NCI-H69 (cell line): ENCODE data around the gene KCNH1.
A peak's percentile ranks its signal among the peaks of the same experiment; 100 is the strongest.

Experiments used
- DNase-seq: peaks from one replicate; lab custom pipeline; 2025; lab: John Stamatoyannopoulos, UW

The KCNH1 gene

GRCh38 chr1:210646258-210646616 is 487.7 kb downstream of the KCNH1 start:
- DNase-seq = no peak

DNA sequence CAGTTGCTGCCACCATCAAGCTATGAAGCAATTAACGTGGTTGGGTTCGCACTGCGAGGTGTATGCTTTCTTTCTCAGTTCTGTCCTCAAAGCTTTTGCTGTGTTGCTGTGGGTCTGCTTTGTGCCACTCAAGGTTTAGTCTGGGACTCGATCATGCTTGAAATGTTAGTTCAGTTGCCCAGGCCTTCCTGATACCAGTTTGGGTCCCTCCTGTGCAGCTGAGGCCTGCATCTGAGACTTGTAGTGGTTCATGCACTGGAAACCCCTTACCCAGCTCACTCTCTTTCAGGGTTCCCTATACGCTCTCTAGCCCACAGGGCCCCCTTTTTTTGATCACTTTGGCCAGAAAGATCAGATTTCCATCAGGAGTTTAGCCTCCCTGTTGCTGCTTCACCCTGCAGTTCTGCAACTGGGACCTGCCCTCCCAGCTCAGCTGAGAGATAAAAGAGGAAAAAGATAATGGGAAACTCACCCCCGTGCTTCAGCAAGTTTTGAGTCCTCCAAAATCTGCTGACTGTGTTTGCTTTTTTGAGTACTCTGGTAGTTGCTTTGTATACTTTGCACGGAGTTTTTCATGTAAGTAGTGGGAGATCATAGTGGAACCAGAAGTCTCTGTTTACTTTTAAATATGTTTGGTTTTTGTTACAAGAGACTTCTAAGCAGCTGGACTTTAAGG is 488.2 kb downstream of the KCNH1 start:
- DNase-seq = no peak

DNA sequence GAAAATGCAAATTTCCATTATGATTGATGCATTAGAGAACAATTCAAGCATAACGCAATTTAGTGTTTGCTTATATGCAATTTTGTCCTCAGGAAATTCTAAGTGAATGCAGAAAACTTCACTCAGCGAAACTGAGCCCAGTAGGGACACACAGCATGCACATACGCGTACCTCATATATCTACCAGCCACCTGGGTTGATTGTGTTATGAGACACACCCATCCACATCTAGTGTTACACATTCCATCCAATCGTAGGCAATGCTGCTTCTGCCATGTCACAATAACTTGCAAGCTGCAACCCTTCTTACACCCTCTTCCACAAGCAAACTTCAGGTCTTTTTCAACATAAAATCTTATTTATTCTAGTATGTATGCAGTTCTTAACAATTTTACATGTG is 492.4 kb downstream of the KCNH1 start:
- peak; percentile 72 for DNase-seq

DNA sequence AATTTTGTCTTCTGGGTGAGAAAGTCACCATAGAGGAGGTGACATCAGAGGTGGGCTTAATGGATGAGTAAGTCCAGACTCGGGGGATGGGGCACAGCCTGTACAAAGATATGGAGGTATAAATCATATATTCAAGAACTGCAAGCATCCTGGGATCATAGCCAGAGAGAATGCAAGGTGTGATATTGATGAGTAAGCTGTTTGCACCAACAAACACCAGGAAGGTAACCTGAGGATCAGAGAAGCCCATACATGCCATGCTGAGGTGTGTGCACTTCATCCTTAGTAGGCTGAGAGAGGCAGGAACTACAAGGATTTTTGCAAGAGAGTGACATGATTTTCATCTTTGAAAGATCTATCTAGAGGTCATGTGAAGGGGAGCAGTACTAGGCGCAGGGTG is 498.8 kb downstream of the KCNH1 start:
- no peak for DNase-seq

GRCh38 chr1:210633636-210634035 is 500.3 kb downstream of the KCNH1 start:
- DNase-seq = peak; percentile 21

- no peak for DNase-seq
These were observed 500.8 kb downstream of the KCNH1 start for GRCh38 chr1:210633140-210633539.

DNA sequence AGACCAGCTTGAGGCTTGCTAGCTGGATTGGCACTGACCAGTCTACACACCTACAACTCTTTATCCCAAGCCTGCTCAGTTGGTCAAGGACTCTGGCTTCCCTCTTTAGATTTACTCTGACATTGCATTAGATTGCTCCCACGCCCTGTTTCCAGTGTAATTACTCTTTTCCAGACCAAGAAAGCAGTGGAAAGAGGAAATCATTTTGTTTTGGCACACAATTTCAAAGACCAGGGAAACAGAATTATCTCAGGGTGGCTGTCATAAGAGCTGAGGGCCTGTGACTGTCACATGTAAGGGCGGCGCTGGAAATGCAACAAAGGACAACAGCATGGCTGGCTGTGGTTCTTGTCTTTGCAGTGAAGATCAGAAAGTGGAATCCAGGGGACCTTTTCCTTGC is 502.5 kb downstream of the KCNH1 start:
- DNase-seq = no peak

GRCh38 chr1:210629276-210629675 is 504.7 kb downstream of the KCNH1 start:
- no peak for DNase-seq

- DNase-seq = no peak
These were observed 506.2 kb downstream of the KCNH1 start for GRCh38 chr1:210627755-210628154.
